H1 (cell line): ENCODE results near the gene CPEB1. TPM values are rescaled to one million over a fixed set of nuclear protein-coding genes. Genes with fewer than 3 reads are reported as not detected.

Experiments used
- CTCF ChIA-PET: fragments of 300-600 bp; sonication (Branson Sonifier 250); formaldehyde crosslinking; loops from one replicate; lab custom pipeline; 2021; ENCODE audit not compliant: partially characterized antibody; lab: Charles Lee
- POLR2A ChIA-PET: fragments of 300-600 bp; sonication (Branson Sonifier 250); formaldehyde crosslinking; loops from one replicate; lab custom pipeline; 2021; ENCODE audit warnings: inconsistent platforms; ENCODE audit not compliant: partially characterized antibody; lab: Charles Lee
- DNase-seq, 2 experiments: peaks; one replicate each; pipeline versions ENCODE4 v3.0.0 to v3.0.0-alpha.2; 2010 to 2022; ENCODE audit warnings: low spot score in 2 of 2, low read depth in 1 of 2, mixed read lengths in 1 of 2
- FAIRE-seq: peaks from 2 replicates; lab custom pipeline; 2011; peaks lifted over from hg19 to GRCh38; lab: Jason Lieb, UNC
- H2AFZ ChIP-seq: 2 replicates; pipeline ENCODE4 v1.8.1; 2012; ENCODE audit warnings: low read length, inconsistent platforms
- H2AK5ac ChIP-seq: 2 replicates; pipeline ENCODE4 v1.6.1; 2013; ENCODE audit warnings: low read depth, low read length
- H2BK120ac ChIP-seq: replicated peaks from 2 replicates; pipeline ENCODE3; 2013; ENCODE audit warnings: low read depth, low read length, inconsistent platforms
- H2BK12ac ChIP-seq: 2 replicates; pipeline ENCODE4 v1.6.1; 2013; ENCODE audit warnings: low read depth, low read length
- H2BK15ac ChIP-seq: 2 replicates; pipeline ENCODE4 v1.6.1; 2013; ENCODE audit warnings: low read length
- H2BK20ac ChIP-seq: 2 replicates; pipeline ENCODE4 v1.6.1; 2013; ENCODE audit warnings: low read length
- H2BK5ac ChIP-seq: 2 replicates; pipeline ENCODE4 v1.6.1; 2013; ENCODE audit warnings: low read depth, low read length
- H3K14ac ChIP-seq: 2 replicates; pipeline ENCODE4 v1.6.1; 2013; ENCODE audit warnings: inconsistent platforms; ENCODE audit not compliant: insufficient read length
- H3K18ac ChIP-seq: 2 replicates; pipeline ENCODE4 v1.6.1; 2013; ENCODE audit warnings: low read length; ENCODE audit errors: extremely low read depth
- H3K23ac ChIP-seq: 2 replicates; pipeline ENCODE4 v1.6.1; 2013; ENCODE audit warnings: inconsistent platforms; ENCODE audit not compliant: insufficient read length
- H3K23me2 ChIP-seq: 2 replicates; pipeline ENCODE4 v1.6.1; 2013; ENCODE audit warnings: low read depth, low read length
- H3K27ac ChIP-seq: 2 replicates; pipeline ENCODE4 v1.6.1; 2011; ENCODE audit warnings: low read depth, low read length, inconsistent platforms
- H3K27me3 ChIP-seq, 4 experiments: replicated peaks in 1 of 4; 1 replicate in 1 of 4; 2 replicates in 3 of 4; pipeline versions ENCODE4 v1.6.1 to v1.8.1; 2011 to 2013; ENCODE audit warnings: low read length in 3 of 4, mild to moderate bottlenecking in 3 of 4, inconsistent platforms in 2 of 4, mixed read lengths in 2 of 4, moderate library complexity in 1 of 4; ENCODE audit not compliant: control insufficient read depth in 3 of 4, insufficient read depth in 3 of 4; ENCODE audit errors: extremely low read depth in 1 of 4
- H3K36me3 ChIP-seq, 4 experiments: 2 replicates each; pipeline versions ENCODE4 v1.6.1 to v1.8.1; 2011 to 2013; ENCODE audit warnings: mild to moderate bottlenecking in 4 of 4, low read length in 3 of 4, moderate library complexity in 2 of 4, control low read depth in 1 of 4, inconsistent platforms in 1 of 4; ENCODE audit not compliant: insufficient read depth in 4 of 4, control insufficient read depth in 2 of 4
- H3K4ac ChIP-seq: replicated peaks from 2 replicates; pipeline ENCODE3; 2013; ENCODE audit warnings: low read length, low read depth, mixed read lengths, inconsistent platforms; ENCODE audit not compliant: insufficient read length
- H3K4me1 ChIP-seq, 4 experiments: replicated peaks in 1 of 4; 1 replicate in 1 of 4; 2 replicates in 3 of 4; pipeline versions ENCODE4 v1.6.1 to v1.8.1; 2011 to 2013; ENCODE audit warnings: low read length in 3 of 4, inconsistent platforms in 2 of 4, mixed read lengths in 1 of 4; ENCODE audit not compliant: insufficient read depth in 4 of 4, control insufficient read depth in 3 of 4
- H3K4me2 ChIP-seq, 2 experiments: 2 replicates each; pipeline versions ENCODE4 v1.6.1 to v1.8.1; 2011 to 2013; ENCODE audit warnings: low read depth in 2 of 2, low read length in 2 of 2, control low read depth in 1 of 2, inconsistent platforms in 1 of 2, mild to moderate bottlenecking in 1 of 2; ENCODE audit not compliant: insufficient read depth in 1 of 2
- H3K4me3 ChIP-seq, 4 experiments: fragments of 200-600, 300-600 bp in 1 of 4; sonication (generic), shearing (Covaris generic), sonication (Bioruptor Twin) in 1 of 4; 2 replicates each; pipeline versions ENCODE4 v1.5.1 to v1.8.1; 2011 to 2016; ENCODE audit warnings: low read length in 4 of 4, low read depth in 3 of 4, control low read depth in 2 of 4, inconsistent platforms in 2 of 4, mild to moderate bottlenecking in 2 of 4, mixed read lengths in 1 of 4, moderate library complexity in 1 of 4; ENCODE audit not compliant: insufficient read depth in 2 of 4; ENCODE audit errors: extremely low read depth in 1 of 4
- H3K56ac ChIP-seq: replicated peaks from 2 replicates; pipeline ENCODE3; 2013; ENCODE audit warnings: low read depth, mild to moderate bottlenecking, mixed read lengths, low read length, inconsistent platforms; ENCODE audit not compliant: insufficient read length
- H3K79me1 ChIP-seq: 2 replicates; pipeline ENCODE4 v1.6.1; 2013; ENCODE audit warnings: low read depth, low read length, control low read depth
- H3K79me2 ChIP-seq, 2 experiments: 2 replicates each; pipeline versions ENCODE4 v1.6.1 to v1.8.1; 2012 to 2013; ENCODE audit warnings: low read length in 2 of 2, mild to moderate bottlenecking in 2 of 2, inconsistent platforms in 1 of 2; ENCODE audit not compliant: insufficient read depth in 2 of 2, control insufficient read depth in 1 of 2
- H3K9ac ChIP-seq, 4 experiments: replicated peaks in 1 of 4; 1 replicate in 1 of 4; 2 replicates in 3 of 4; pipeline versions ENCODE4 v1.6.1 to v1.8.1; 2011 to 2013; ENCODE audit warnings: low read depth in 3 of 4, low read length in 3 of 4, control low read depth in 2 of 4, mild to moderate bottlenecking in 2 of 4, moderate library complexity in 2 of 4, inconsistent platforms in 1 of 4; ENCODE audit errors: extremely low read depth in 1 of 4
- H3K9me3 ChIP-seq, 2 experiments: 2 replicates each; pipeline versions ENCODE4 v1.6.1 to v1.8.1; 2012 to 2013; ENCODE audit warnings: mild to moderate bottlenecking in 2 of 2, moderate library complexity in 2 of 2, control low read depth in 1 of 2, inconsistent platforms in 1 of 2, low read depth in 1 of 2, low read length in 1 of 2, mixed read lengths in 1 of 2; ENCODE audit not compliant: insufficient read depth in 2 of 2
- H4K20me1 ChIP-seq, 2 experiments: replicated peaks in 1 of 2; 2 replicates each; pipeline versions ENCODE3 to v1.8.1; 2011 to 2013; ENCODE audit warnings: inconsistent platforms in 2 of 2, low read length in 2 of 2, mild to moderate bottlenecking in 1 of 2; ENCODE audit not compliant: insufficient read depth in 2 of 2, control insufficient read depth in 1 of 2
- H4K5ac ChIP-seq: 2 replicates; pipeline ENCODE4 v1.6.1; 2013; ENCODE audit warnings: low read length, low read depth, mixed read lengths, inconsistent platforms; ENCODE audit not compliant: insufficient read length
- H4K8ac ChIP-seq: 2 replicates; pipeline ENCODE4 v1.8.0; 2013; ENCODE audit warnings: mild to moderate bottlenecking, moderate library complexity, low read length, inconsistent platforms; ENCODE audit not compliant: insufficient read depth; ENCODE audit errors: extremely low read depth
- H4K91ac ChIP-seq: replicated peaks from 2 replicates; pipeline ENCODE3; 2013; ENCODE audit warnings: low read length, mixed read lengths, inconsistent platforms; ENCODE audit not compliant: insufficient read length
- ASH2L ChIP-seq: fragments of 200-600, 300-600 bp; sonication (generic); IDR thresholded peaks from one replicate; pipeline ENCODE4 v1.7.1; 2017; ENCODE audit warnings: low read length
- BRCA1 ChIP-seq: IDR thresholded peaks from 2 replicates; pipeline ENCODE4 v1.6.1; 2012; ENCODE audit warnings: low read depth, low read length, improper control_type of control experiment
- CBX8 ChIP-seq: fragments of 300-800, 300-1000 bp; sonication (generic); IDR thresholded peaks from 2 replicates; pipeline ENCODE4 v1.7.1; 2016; ENCODE audit warnings: low read depth, low read length, borderline replicate concordance
- CREB1 ChIP-seq: IDR thresholded peaks from 2 replicates; pipeline ENCODE4 v1.6.1; 2012; ENCODE audit warnings: inconsistent platforms
- JUN ChIP-seq: IDR thresholded peaks from 2 replicates; pipeline ENCODE4 v1.6.1; 2011; ENCODE audit warnings: low read depth, mild to moderate bottlenecking, improper control_type of control experiment, low read length
- KDM1A ChIP-seq: fragments of 200-600, 300-600 bp; sonication (generic); IDR thresholded peaks from 2 replicates; pipeline ENCODE4 v1.7.1; 2016; ENCODE audit warnings: mild to moderate bottlenecking, low read length, borderline replicate concordance
- POLR2AphosphoS5 ChIP-seq: IDR thresholded peaks from 2 replicates; pipeline ENCODE4 v1.6.1; 2011; ENCODE audit warnings: low read depth, low read length
- SIRT6 ChIP-seq: IDR thresholded peaks from one replicate; pipeline ENCODE4 v1.7.1; 2012; ENCODE audit warnings: low read length, inconsistent platforms
- SP1 ChIP-seq: IDR thresholded peaks from 2 replicates; pipeline ENCODE4 v1.6.1; 2011; ENCODE audit warnings: low read depth, low read length
- TEAD4 ChIP-seq: IDR thresholded peaks from 2 replicates; pipeline ENCODE4 v1.6.1; 2012; ENCODE audit warnings: low read depth, low read length, inconsistent platforms, mixed read lengths
- WGBS, 2 experiments: shearing (Covaris generic) in 1 of 2; methylation state at CpG; one replicate each; pipeline versions ENCODE4 v1.1.6 to v1.1.7; 2013 to 2015; ENCODE audit warnings: low lambda C conversion rate in 2 of 2, mixed read lengths in 2 of 2, inconsistent platforms in 1 of 2, low coverage in 1 of 2, missing lambda C conversion rate in 1 of 2; ENCODE audit not compliant: insufficient replicate concordance in 2 of 2, insufficient coverage in 1 of 2, insufficient read length in 1 of 2; ENCODE audit errors: extremely low coverage in 1 of 2, missing lambda C conversion rate in 1 of 2; 5-methylcytosine and 5-hydroxymethylcytosine counted together
- polyA plus RNA-seq, 7 experiments: library from polyadenylated mRNA; depleted of rRNA in 3 of 7; stranded (reverse) in 5 of 7; unstranded in 2 of 7; fragments of >200 nt in 5 of 7; fragments of 200-250 nt in 2 of 7; gene quantifications; 1 replicate in 5 of 7; 2 replicates in 1 of 7; 4 replicates in 1 of 7; pipeline versions ENCODE4 v1.2.1 to v1.2.3, GENCODE V29; 2011 to 2013; ENCODE audit warnings: missing spikeins in 2 of 7, mixed read lengths in 2 of 7
- total RNA-seq: library from RNA; stranded (reverse); fragmentation: NEBNext Ultra II Directional; extraction: Animal tissue kit (Norgen Biotek cat#: 25700); gene quantifications from 2 replicates; pipeline ENCODE4 v1.2.1, GENCODE V29; 2021
- TF ChIP-seq, protein P1 (sequence below), 3 experiments: IDR thresholded peaks; 1 replicate in 2 of 3; 2 replicates in 1 of 3; pipeline versions ENCODE4 v1.5.1 to v1.6.1; 2011; ENCODE audit warnings: low read length in 3 of 3, mild to moderate bottlenecking in 3 of 3, inconsistent platforms in 2 of 3, low read depth in 1 of 3, moderate library complexity in 1 of 3; ENCODE audit not compliant: insufficient read depth in 1 of 3; ENCODE audit errors: control extremely low read depth in 1 of 3
- TF ChIP-seq, protein P2 (sequence below): IDR thresholded peaks from 2 replicates; pipeline ENCODE4 v1.6.1; 2012; ENCODE audit warnings: inconsistent platforms

Gene CPEB1
- total and polyA plus RNA-seq, 2 of the 8 experiments (the other 6 are each of a cell fraction or from before 2014, with no cell fraction given), result 4.4 to 4.5 TPM

DNA sequence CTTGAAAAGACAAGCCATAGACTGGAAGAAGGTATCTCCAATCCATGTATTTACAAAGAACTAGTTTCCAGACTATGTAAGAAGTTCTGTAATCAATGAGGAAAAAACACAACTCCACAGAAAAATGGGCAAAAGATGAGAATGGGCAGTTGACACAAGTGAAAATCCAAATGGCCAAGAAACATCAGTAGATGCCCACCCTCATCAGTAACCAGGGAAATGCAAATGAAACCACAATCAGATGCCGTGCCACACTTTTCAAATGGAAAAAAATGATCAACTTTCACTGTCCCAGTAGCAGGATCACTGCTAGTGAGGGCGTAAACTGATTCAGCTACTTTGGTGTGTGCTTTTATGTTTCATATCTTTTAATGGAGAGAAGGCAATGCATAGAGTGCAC is 4.5 kb upstream of the CPEB1 start:
- no peak overlapping the region for H3K18ac ChIP-seq
- H4K91ac ChIP-seq, result no peak overlapping the region
- H2BK15ac ChIP-seq, result no peak overlapping the region
- no peak overlapping the region for H3K23ac ChIP-seq
- no peak overlapping the region for H3K4ac ChIP-seq
- no peak overlapping the region for H3K27ac ChIP-seq
- H3K14ac ChIP-seq, result no peak overlapping the region
- H3K4me1 ChIP-seq, result peaks cover 0 to 5% (median 2%) of the 10 kb centered on the region in 4 experiments; a peak in 3 of 7 replicates
- no peak overlapping the region for H2BK120ac ChIP-seq
- no peak overlapping the region for H4K8ac ChIP-seq
- CTCF ChIA-PET, result no interaction called here
- no peak overlapping the region for H3K56ac ChIP-seq
- FAIRE-seq (no peak), DNase-seq (no peak)
- POLR2A ChIA-PET, result no interaction called here
- H3K79me1 ChIP-seq, result no peaks in the 10 kb centered on the region
- H2BK12ac ChIP-seq, result no peak overlapping the region
- H3K9ac ChIP-seq, result no peak overlapping the region
- no peak overlapping the region for H3K4me2 ChIP-seq
- H3K9me3 ChIP-seq, result peaks cover 0 to 5% of the 10 kb centered on the region in 2 experiments; a peak in 2 of 4 replicates
- H4K5ac ChIP-seq, result no peak overlapping the region
- peaks cover 0 to 2% of the 10 kb centered on the region in 2 experiments for H4K20me1 ChIP-seq
- no peak overlapping the region for H2AFZ ChIP-seq
- peaks cover 0 to 6% (median 0%) of the 10 kb centered on the region in 4 experiments; a peak in 1 of 8 replicates for H3K36me3 ChIP-seq
- no peak overlapping the region for H2AK5ac ChIP-seq
- 91% methylated on average over 2 of the region's 2 CpGs; no CpG with 5 or more reads in 1 of the 2 experiments for WGBS, 2 experiments
- H2BK20ac ChIP-seq, result no peak overlapping the region
- H3K4me3 ChIP-seq, result no peak overlapping the region
- peaks cover 6% of the 10 kb centered on the region; the same call in 1 of the 2 replicates for H3K23me2 ChIP-seq
- H3K79me2 ChIP-seq, result no peaks in the 10 kb centered on the region
- peaks cover 16 to 38% (median 35%) of the 10 kb centered on the region in 4 experiments for H3K27me3 ChIP-seq
- no peak overlapping the region for H2BK5ac ChIP-seq
- TF ChIP-seq BRCA1 (no peak), CREB1 (no peak), POLR2AphosphoS5 (no peak), KDM1A (no peak), SP1 (no peak), SIRT6 (no peak), ASH2L (no peak), JUN (no peak), CBX8 (no peak), TEAD4 (no peak)
- TF ChIP-seq, protein P1, sequence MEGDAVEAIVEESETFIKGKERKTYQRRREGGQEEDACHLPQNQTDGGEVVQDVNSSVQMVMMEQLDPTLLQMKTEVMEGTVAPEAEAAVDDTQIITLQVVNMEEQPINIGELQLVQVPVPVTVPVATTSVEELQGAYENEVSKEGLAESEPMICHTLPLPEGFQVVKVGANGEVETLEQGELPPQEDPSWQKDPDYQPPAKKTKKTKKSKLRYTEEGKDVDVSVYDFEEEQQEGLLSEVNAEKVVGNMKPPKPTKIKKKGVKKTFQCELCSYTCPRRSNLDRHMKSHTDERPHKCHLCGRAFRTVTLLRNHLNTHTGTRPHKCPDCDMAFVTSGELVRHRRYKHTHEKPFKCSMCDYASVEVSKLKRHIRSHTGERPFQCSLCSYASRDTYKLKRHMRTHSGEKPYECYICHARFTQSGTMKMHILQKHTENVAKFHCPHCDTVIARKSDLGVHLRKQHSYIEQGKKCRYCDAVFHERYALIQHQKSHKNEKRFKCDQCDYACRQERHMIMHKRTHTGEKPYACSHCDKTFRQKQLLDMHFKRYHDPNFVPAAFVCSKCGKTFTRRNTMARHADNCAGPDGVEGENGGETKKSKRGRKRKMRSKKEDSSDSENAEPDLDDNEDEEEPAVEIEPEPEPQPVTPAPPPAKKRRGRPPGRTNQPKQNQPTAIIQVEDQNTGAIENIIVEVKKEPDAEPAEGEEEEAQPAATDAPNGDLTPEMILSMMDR (IDR thresholded peaks at IDR 0.05; ENCODE audit: control extremely low read depth in 1 of 3, insufficient read depth in 1 of 3, low read depth in 1 of 3, low read length in 3 of 3), result no peak
- TF ChIP-seq, protein P2, sequence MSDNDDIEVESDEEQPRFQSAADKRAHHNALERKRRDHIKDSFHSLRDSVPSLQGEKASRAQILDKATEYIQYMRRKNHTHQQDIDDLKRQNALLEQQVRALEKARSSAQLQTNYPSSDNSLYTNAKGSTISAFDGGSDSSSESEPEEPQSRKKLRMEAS, result no peak
